Neuron (in vitro differentiated cells): Measurements from ENCODE around the gene IDH3B.
A peak's percentile ranks its signal among the peaks of the same experiment; 100 is the strongest.

ENCODE experiments used
- H2AFZ ChIP-seq: one replicate; pipeline ENCODE4 v1.6.1; 2013; ENCODE audit warnings: low read depth, mild to moderate bottlenecking, inconsistent platforms, low read length, moderate library complexity
- H3K27me3 ChIP-seq: one replicate; pipeline ENCODE4 v1.6.1; 2013; ENCODE audit warnings: low read length; ENCODE audit not compliant: insufficient read depth
- H3K36me3 ChIP-seq: one replicate; pipeline ENCODE4 v1.6.1; 2013; ENCODE audit warnings: low read length; ENCODE audit not compliant: insufficient read depth
- H3K4me1 ChIP-seq: one replicate; pipeline ENCODE4 v1.6.1; 2013; ENCODE audit warnings: low read length; ENCODE audit not compliant: insufficient read depth
- H3K4me3 ChIP-seq: 2 replicates; pipeline ENCODE4 v1.5.1; 2013; ENCODE audit warnings: mild to moderate bottlenecking, low read length, moderate library complexity
- H3K9me3 ChIP-seq: one replicate; pipeline ENCODE4 v1.6.1; 2013; ENCODE audit warnings: low read length

IDH3B gene

GRCh38 chr20:2663887-2664719, at the start of gene IDH3B:
Gene IDH3B (minus strand): TSS chr20:2664216. CDS start chr20:2664188, 28 bp downstream.
- peaks cover 24% of the 10 kb centered on the region for H3K36me3 ChIP-seq
- peak within 1 kb of the TSS; percentile 86 for H3K4me3 ChIP-seq
- H3K27me3 ChIP-seq: peaks cover 3% of the 10 kb centered on the region
- peak within 1 kb of the TSS; percentile 20 for H2AFZ ChIP-seq
- H3K9me3 ChIP-seq: no peaks in the 10 kb centered on the region
- H3K4me1 ChIP-seq: peaks cover 12% of the 10 kb centered on the region

- H3K36me3 ChIP-seq: no peaks in the 10 kb centered on the region
- H3K4me1 ChIP-seq: no peaks in the 10 kb centered on the region
- H3K27me3 ChIP-seq: no peaks in the 10 kb centered on the region
- no peak overlapping the region for H3K4me3 ChIP-seq
- no peak overlapping the region for H2AFZ ChIP-seq
- no peaks in the 10 kb centered on the region for H3K9me3 ChIP-seq
Observed at GRCh38 chr20:2713285-2713684, 49.3 kb upstream of the IDH3B start.

GRCh38 chr20:2709205-2709981, 45.4 kb upstream of the IDH3B start:
- Histone ChIP-seq H2AFZ (no peak overlapping the region), H3K4me1 (no peaks in the 10 kb centered on the region), H3K4me3 (no peak overlapping the region), H3K36me3 (no peaks in the 10 kb centered on the region), H3K27me3 (no peaks in the 10 kb centered on the region), H3K9me3 (no peaks in the 10 kb centered on the region)

- H3K27me3 ChIP-seq: no peaks in the 10 kb centered on the region
Observed at GRCh38 chr20:2708665-2709064, 44.6 kb upstream of the IDH3B start.

GRCh38 chr20:2708073-2708415, 44.0 kb upstream of the IDH3B start:
- Histone ChIP-seq H2AFZ (no peak overlapping the region), H3K27me3 (no peaks in the 10 kb centered on the region), H3K4me1 (no peaks in the 10 kb centered on the region), H3K4me3 (no peak overlapping the region), H3K36me3 (no peaks in the 10 kb centered on the region), H3K9me3 (no peaks in the 10 kb centered on the region)

More at GRCh38 chr20:2708665-2709064, 44.6 kb upstream of the IDH3B start:
- H3K36me3 ChIP-seq: no peaks in the 10 kb centered on the region
- H3K9me3 ChIP-seq: no peaks in the 10 kb centered on the region
- H2AFZ ChIP-seq: no peak overlapping the region
- H3K4me3 ChIP-seq: no peak overlapping the region
- H3K4me1 ChIP-seq: no peaks in the 10 kb centered on the region

- H3K9me3 ChIP-seq: no peaks in the 10 kb centered on the region
- no peaks in the 10 kb centered on the region for H3K36me3 ChIP-seq
- no peak overlapping the region for H2AFZ ChIP-seq
- H3K4me3 ChIP-seq: no peak overlapping the region
- no peaks in the 10 kb centered on the region for H3K4me1 ChIP-seq
- no peaks in the 10 kb centered on the region for H3K27me3 ChIP-seq
Observed at GRCh38 chr20:2707353-2708072, 43.5 kb upstream of the IDH3B start.

- Histone ChIP-seq H3K36me3 (no peaks in the 10 kb centered on the region), H3K4me3 (no peak overlapping the region), H3K9me3 (no peaks in the 10 kb centered on the region), H3K27me3 (no peaks in the 10 kb centered on the region), H3K4me1 (no peaks in the 10 kb centered on the region), H2AFZ (no peak overlapping the region)
Observed at GRCh38 chr20:2706688-2707352, 42.8 kb upstream of the IDH3B start.

GRCh38 chr20:2705931-2706645, 42.1 kb upstream of the IDH3B start:
- Histone ChIP-seq H3K4me3 (no peak overlapping the region), H3K27me3 (no peaks in the 10 kb centered on the region)

GRCh38 chr20:2703716-2704475, 39.9 kb upstream of the IDH3B start:
- H3K4me1 ChIP-seq: no peaks in the 10 kb centered on the region
- H2AFZ ChIP-seq: no peak overlapping the region
- no peaks in the 10 kb centered on the region for H3K27me3 ChIP-seq
- no peak overlapping the region for H3K4me3 ChIP-seq
- no peaks in the 10 kb centered on the region for H3K36me3 ChIP-seq
- H3K9me3 ChIP-seq: no peaks in the 10 kb centered on the region

More at GRCh38 chr20:2705931-2706645, 42.1 kb upstream of the IDH3B start:
- H3K4me1 ChIP-seq: no peaks in the 10 kb centered on the region
- no peaks in the 10 kb centered on the region for H3K36me3 ChIP-seq
- H3K9me3 ChIP-seq: no peaks in the 10 kb centered on the region
- H2AFZ ChIP-seq: no peak overlapping the region

GRCh38 chr20:2701671-2702081, 37.7 kb upstream of the IDH3B start:
- Histone ChIP-seq H3K4me1 (peaks cover 8% of the 10 kb centered on the region), H3K27me3 (no peaks in the 10 kb centered on the region), H3K4me3 (no peak overlapping the region), H2AFZ (no peak overlapping the region), H3K9me3 (no peaks in the 10 kb centered on the region), H3K36me3 (no peaks in the 10 kb centered on the region)

GRCh38 chr20:2700913-2701620, 37.1 kb upstream of the IDH3B start:
- Histone ChIP-seq H3K9me3 (no peaks in the 10 kb centered on the region), H3K4me3 (no peak overlapping the region), H3K4me1 (peaks cover 8% of the 10 kb centered on the region), H3K36me3 (no peaks in the 10 kb centered on the region), H3K27me3 (no peaks in the 10 kb centered on the region), H2AFZ (no peak overlapping the region)
